ENCODE results near the gene PRCD.

Gene PRCD

GRCh38 chr17:76541739-76542454, 2.1 kb downstream of the PRCD start:
- no peak for TF ChIP-seq CTCF (IDR thresholded peaks at IDR 0.05)

- TF ChIP-seq CTCF (IDR thresholded peaks at IDR 0.05) = no peak
Observed at GRCh38 chr17:76542566-76542971, 2.7 kb downstream of the PRCD start.

DNA sequence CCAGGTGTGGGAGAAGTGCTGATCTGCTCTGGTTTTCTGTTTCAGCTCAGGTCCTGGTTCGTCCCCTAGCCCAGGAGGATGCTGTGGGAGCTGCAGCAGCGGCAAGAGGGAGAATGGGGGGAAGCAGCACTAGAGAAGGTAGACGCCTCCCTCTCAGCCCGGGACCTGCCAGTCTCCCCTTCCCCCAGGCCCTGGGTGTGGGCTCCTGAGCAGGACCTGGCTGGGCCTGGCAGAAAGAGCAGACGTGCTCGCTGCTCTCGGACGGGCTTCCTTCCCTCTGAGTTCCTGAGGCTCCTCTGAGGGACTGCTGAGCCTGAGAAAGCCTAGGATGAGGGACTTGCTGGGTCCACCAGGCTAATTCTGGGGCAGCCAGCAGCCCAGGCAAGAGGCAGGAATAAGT, 3.1 kb downstream of the PRCD start:
- no peak for TF ChIP-seq CTCF (IDR thresholded peaks at IDR 0.05)

DNA sequence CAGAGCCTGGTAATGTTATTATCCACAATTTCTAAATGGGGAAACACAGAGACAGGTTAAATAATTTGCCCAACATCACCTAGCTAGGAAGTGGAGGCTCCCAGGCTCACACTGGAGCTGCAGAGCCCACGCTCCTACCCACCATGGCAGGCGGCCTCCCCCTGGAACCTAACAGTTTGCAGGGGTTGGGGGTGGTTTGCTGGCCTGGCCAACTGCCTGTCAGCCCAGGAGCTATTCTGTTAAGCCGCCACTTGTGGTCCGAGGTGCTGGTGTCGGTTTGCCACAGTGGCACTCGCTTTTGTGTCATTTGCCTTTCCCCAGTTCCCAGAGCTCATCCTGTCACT, 3.6 kb downstream of the PRCD start:
- no peak for TF ChIP-seq CTCF (IDR thresholded peaks at IDR 0.05)

GRCh38 chr17:76543826-76544545, 4.1 kb downstream of the PRCD start:
- TF ChIP-seq CTCF (IDR thresholded peaks at IDR 0.05) = no peak

DNA sequence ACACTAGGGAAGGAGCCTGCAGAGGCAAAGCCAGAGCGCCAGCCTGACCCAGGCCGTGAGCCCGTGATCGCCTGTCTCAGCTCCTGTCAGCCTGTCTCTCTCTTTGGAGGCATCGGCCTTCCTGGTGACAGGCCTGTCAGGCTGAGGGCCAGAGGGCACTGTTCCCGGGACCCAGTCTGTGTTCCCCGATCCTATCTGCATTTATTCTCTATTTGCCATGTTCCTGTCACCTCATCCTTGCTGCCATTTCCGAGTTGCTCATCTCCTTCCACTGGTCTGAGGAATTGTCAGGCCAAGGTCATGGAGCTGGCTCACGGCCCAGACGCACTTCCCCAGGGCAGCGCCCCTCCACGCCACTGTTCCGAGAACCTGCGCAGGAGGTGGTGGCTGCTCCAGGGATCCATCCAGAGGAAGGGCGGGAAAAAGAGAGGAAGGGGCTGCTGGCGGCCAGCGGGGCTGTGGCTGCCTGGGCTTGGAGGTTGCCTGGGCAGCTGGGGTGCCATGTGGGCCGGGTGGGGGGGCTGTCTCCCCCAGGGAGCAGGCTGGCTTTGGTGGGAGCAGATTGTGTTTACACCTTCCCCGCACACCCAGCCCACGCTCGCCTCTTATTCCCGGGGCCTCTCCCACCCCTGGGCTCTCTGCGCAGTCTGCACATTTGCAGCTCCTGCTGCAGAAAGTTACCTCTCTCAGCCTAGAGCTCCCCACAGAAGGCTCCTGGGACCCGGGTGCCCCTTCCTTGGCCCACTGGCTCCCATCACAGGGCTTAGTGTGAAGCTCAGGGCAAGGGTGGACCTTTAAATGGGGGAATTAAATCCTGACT, 4.9 kb downstream of the PRCD start:
- no peak for TF ChIP-seq CTCF (IDR thresholded peaks at IDR 0.05)

- no peak for TF ChIP-seq CTCF (IDR thresholded peaks at IDR 0.05)
Observed at GRCh38 chr17:76545918-76546555, 6.2 kb downstream of the PRCD start.
